GM12875 (cell line): Measurements from ENCODE around the gene DYRK1A.

Source experiments
- H3K4me3 ChIP-seq: one replicate; pipeline ENCODE4 v1.5.1; 2011; ENCODE audit warnings: low read depth, low read length, control low read depth
- CTCF ChIP-seq: IDR thresholded peaks from 2 replicates; pipeline ENCODE4 v1.5.1; 2011; ENCODE audit warnings: low read depth, mild to moderate bottlenecking, control low read depth, inconsistent platforms, low read length, moderate library complexity, borderline replicate concordance; ENCODE audit not compliant: insufficient read depth

DYRK1A gene

GRCh38 chr21:37364722-37365121, 1.9 kb upstream of the DYRK1A start:
- TF ChIP-seq CTCF: no peak
- peak overlapping the region; percentile 24 for H3K4me3 ChIP-seq

- H3K4me3 ChIP-seq: peak overlapping the region; percentile 98
- TF ChIP-seq CTCF: no peak
These were observed 774 bp upstream of the DYRK1A start for GRCh38 chr21:37365517-37366481.

DNA sequence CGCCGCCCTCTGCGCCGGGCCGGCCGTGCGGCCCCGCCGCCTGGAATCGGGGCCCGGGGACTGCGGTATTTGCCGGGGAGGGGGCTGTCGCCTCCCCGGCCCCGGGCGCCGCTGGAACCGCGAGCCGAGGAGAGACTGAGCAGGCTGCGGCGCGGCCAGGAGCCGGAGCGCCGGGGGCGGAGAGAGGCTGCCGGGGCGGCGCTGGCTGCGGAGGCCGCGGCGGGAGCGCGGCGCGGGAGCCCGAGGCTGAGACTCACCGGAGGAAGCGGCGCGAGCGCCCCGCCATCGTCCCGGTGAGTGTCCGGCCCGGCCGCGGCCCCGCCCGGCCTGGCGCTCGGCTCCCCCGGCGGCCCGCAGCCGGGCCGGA, 746 bp downstream of the DYRK1A start:
- peak overlapping the region; percentile 98 for H3K4me3 ChIP-seq
- no peak for TF ChIP-seq CTCF

- no peak for TF ChIP-seq CTCF
- peak overlapping the region; percentile 98 for H3K4me3 ChIP-seq
These were observed 1.3 kb downstream of the DYRK1A start for GRCh38 chr21:37367703-37368540.

DNA sequence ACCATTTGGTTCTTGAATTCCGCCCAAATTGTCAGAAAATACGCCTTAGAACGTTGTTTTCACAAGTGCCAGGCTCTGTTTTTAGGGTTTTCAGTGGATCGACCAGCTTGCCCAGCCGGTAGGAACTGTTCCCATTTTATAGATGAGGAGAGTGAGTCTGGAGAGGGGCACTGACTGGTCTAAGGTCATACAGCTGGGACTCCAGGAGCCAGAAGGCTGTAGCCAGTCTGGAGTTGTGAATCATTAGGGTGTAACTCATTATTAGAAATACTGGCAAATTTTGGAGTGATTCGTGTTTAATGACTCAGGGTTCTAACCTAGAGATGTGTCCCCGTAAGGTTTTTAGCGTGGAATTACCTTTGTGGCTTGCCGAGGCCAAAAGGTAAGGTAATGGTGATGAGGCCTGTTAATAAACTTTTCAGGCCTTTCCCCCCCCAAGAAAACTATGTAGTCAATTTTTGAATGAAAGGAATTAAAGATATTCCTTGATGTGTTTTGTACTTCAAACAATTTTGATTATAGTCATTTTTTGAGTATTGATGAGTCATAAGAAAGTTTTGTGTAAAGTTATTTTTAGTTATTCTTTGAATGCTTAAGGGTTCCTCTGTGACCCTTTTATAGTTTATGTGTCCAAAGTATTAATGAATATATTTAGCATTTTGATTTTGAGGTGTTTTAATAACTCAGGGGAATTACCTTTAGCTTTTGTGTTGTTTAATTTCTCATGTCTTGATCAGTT, 2.1 kb downstream of the DYRK1A start:
- TF ChIP-seq CTCF: no peak
- peak overlapping the region; percentile 98 for H3K4me3 ChIP-seq

DNA sequence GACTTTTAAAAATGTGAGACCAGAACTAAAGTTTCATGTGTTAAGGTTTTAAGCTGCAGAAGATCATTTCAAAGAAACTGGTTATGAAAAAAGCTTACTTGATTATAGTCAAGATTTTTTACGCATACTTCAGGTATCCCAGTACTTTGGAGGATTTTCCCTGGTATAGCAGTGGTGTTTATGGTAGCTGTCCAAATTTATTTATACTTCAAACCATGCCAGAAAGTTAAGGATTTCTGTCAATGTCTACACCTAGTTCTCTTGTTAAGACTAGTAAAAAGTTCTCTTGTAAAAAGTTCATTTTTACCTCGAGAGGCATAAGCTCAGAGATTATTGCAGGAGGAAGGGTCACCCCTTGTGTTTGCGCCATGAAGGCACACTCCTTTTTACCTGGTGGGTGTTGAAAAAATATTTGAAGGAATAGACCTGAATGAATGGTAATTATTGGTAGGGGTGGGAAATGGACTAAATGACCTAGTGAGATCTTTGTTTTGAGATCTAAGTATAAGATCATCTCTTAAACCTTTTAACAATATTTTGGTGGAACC, 2.8 kb downstream of the DYRK1A start:
- peak overlapping the region; percentile 15 for H3K4me3 ChIP-seq
- no peak for TF ChIP-seq CTCF
